ENCODE measurements around the gene LCN10. TPM values are rescaled to one million over a fixed set of nuclear protein-coding genes. Genes with fewer than 3 reads are reported as not detected.

LCN10 gene
- total RNA-seq, 1 experiment from 2014 or later = not detected

DNA sequence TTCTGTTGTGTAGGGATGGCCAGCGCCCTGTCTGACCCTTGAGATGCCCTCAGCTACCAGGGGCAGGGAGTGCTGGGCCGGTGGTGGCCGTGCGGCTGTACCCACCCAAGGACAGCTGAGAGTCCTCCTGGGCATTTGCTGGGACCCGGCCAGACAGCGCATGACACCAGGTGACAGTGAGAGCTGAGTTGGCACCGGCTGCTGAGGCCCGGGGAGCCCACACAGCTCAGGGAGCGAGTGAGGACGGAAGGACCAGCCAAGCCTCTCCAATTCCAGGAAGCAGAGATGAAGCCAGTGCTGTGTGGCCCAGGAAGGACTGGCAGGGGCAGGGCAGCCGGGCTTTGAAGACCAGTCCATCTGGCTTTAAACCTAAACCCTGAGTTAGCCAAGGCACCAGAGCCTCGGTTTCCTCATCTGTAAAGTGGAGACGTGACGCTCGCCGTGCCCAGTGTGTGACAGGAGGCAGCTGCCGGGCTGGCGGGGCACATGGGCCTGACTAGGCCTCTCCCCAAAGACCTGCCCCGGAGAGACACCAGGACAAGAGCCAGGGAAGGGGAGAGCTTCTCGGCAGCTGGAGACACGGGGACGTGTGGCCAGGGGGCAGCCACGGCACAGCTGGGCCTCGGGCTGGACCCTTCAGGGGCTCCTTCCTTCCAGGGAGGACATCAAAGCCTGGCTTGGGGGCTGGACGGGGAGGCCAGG, 52.5 kb downstream of the LCN10 start:
- DNase-seq (ENCODE audit: low read depth) = no peak

DNA sequence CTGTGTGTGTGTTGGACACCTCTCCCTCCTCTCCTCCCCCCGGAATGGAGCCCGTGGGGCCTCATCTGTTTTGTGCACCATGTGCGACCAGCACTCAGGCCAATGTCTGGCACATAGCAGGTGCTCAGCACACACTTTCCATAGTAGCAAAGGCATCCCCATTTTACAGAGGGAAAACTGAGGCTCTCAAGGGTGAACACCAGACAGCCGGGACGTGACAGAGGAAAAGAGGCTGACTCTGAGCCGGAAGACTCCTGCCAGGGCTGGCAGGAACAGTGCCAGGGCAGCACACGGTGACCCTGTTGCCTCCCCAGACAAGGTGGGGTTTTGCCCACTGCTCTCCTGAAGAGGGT, 53.7 kb downstream of the LCN10 start:
- DNase-seq (ENCODE audit: low read depth) = no peak

DNA sequence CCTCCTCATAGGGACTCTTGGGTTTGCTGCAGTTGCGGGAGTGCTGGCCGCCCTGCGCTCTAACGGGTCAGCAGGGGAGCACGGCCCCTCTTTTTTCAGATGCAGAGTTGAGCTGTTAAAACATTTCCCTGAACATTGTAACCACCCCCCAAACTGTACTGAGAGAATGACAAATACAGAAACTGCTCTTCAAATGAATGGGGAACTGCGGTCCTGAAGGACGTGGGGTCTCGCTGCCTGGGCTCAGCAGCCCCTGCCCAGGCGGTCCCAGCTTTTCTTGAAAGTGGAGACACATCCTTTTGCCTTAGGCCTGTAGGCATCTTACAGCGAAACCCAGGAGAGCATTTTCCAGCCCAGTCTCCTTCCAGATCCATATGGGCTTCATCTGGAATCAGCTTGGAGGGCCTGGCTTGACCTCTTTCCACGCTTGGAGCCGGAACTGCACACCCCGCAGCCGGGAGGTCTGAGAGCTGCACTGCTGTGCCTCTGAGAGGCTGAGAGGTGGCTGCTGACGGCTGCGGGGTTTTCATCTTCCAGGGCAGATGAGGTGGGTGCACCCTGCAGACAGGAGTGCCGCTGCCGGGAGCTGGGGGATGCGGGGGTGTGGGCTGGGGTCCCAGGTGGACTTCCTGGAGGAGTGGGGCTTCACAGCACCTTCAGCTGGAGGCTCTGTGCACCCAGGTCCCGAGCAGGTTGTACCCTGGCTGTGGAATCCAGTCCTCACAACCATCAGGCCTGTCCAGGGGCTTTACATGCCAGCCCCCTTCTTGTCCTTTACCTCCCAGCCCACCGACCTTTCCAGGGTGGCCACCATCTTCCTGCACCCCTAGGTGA, 54.2 kb downstream of the LCN10 start:
- no peak for DNase-seq (ENCODE audit: low read depth)

Other genes starting within 250 kb of the LCN10 start
- 9.1 and 10.8 TPM in 2 replicates for gene NOTCH1, start 196.9 kb downstream of the LCN10 start, total RNA-seq (2014; rRNA removed)
- 7.6 and 8.9 TPM in 2 replicates for gene EGFL7, start 80.0 kb downstream of the LCN10 start, total RNA-seq (2014; rRNA removed)
- 36.2 and 40.2 TPM in 2 replicates for gene AGPAT2, start 55.5 kb downstream of the LCN10 start, total RNA-seq (2014; rRNA removed)
- 0.77 TPM in 1 of 2 replicates, not detected in the other for gene DIPK1B, start 30.4 kb downstream of the LCN10 start, total RNA-seq (2014; rRNA removed)
- not detected in 2 replicates for gene LCN6, start 5.6 kb upstream of the LCN10 start, total RNA-seq (2014; rRNA removed)
- not detected in 2 replicates for gene LCN8, start 15.3 kb upstream of the LCN10 start, total RNA-seq (2014; rRNA removed)
- not detected in 2 replicates for gene LCN15, start 21.6 kb upstream of the LCN10 start, total RNA-seq (2014; rRNA removed)
- gene TMEM141, start 48.4 kb upstream of the LCN10 start, total RNA-seq (2014; rRNA removed) = 61.2 and 76.3 TPM in 2 replicates
- 1.4 TPM in 1 of 2 replicates, not detected in the other for gene CCDC183, start 53.4 kb upstream of the LCN10 start, total RNA-seq (2014; rRNA removed)
- 83.4 and 91.3 TPM in 2 replicates for gene RABL6, start 65.0 kb upstream of the LCN10 start, total RNA-seq (2014; rRNA removed)
- 3.1 and 3.6 TPM in 2 replicates for gene AJM1, start 99.5 kb upstream of the LCN10 start, total RNA-seq (2014; rRNA removed)
- 109 and 122 TPM in 2 replicates for gene PHPT1, start 106.5 kb upstream of the LCN10 start, total RNA-seq (2014; rRNA removed)
- 3.8 and 7.2 TPM in 2 replicates for gene MAMDC4, start 109.4 kb upstream of the LCN10 start, total RNA-seq (2014; rRNA removed)
- gene EDF1, start 123.4 kb upstream of the LCN10 start, total RNA-seq (2014; rRNA removed) = 335 and 349 TPM in 2 replicates
- 11.7 and 12.6 TPM in 2 replicates for gene TRAF2, start 143.6 kb upstream of the LCN10 start, total RNA-seq (2014; rRNA removed)
- 205 and 264 TPM in 2 replicates for gene FBXW5, start 201.8 kb upstream of the LCN10 start, total RNA-seq (2014; rRNA removed)
- not detected in 2 replicates for gene C8G, start 202.3 kb upstream of the LCN10 start, total RNA-seq (2014; rRNA removed)
- gene LCN12, start 209.3 kb upstream of the LCN10 start, total RNA-seq (2014; rRNA removed) = not detected in 2 replicates
- gene PTGDS, start 234.6 kb upstream of the LCN10 start, total RNA-seq (2014; rRNA removed) = 2.0 TPM in 1 of 2 replicates, not detected in the other
- gene LCNL1, start 240.1 kb upstream of the LCN10 start, total RNA-seq (2014; rRNA removed) = 0.11 TPM in 1 of 2 replicates, not detected in the other
- 53.2 and 67.3 TPM in 2 replicates for gene PAXX, start 249.5 kb upstream of the LCN10 start, total RNA-seq (2014; rRNA removed)

All from LHCN-M2 (cell line).